NCI-H345 (cell line): ENCODE measurements around the gene THADA.
"Not testable (repeated sequence)": the region's sequence is repeated elsewhere in the genome, so short reads cannot be mapped to it uniquely, and the experiment has no call there.

Source experiments
- DNase-seq: peaks from one replicate; lab custom pipeline; 2025; lab: John Stamatoyannopoulos, UW

The THADA gene, protein sequence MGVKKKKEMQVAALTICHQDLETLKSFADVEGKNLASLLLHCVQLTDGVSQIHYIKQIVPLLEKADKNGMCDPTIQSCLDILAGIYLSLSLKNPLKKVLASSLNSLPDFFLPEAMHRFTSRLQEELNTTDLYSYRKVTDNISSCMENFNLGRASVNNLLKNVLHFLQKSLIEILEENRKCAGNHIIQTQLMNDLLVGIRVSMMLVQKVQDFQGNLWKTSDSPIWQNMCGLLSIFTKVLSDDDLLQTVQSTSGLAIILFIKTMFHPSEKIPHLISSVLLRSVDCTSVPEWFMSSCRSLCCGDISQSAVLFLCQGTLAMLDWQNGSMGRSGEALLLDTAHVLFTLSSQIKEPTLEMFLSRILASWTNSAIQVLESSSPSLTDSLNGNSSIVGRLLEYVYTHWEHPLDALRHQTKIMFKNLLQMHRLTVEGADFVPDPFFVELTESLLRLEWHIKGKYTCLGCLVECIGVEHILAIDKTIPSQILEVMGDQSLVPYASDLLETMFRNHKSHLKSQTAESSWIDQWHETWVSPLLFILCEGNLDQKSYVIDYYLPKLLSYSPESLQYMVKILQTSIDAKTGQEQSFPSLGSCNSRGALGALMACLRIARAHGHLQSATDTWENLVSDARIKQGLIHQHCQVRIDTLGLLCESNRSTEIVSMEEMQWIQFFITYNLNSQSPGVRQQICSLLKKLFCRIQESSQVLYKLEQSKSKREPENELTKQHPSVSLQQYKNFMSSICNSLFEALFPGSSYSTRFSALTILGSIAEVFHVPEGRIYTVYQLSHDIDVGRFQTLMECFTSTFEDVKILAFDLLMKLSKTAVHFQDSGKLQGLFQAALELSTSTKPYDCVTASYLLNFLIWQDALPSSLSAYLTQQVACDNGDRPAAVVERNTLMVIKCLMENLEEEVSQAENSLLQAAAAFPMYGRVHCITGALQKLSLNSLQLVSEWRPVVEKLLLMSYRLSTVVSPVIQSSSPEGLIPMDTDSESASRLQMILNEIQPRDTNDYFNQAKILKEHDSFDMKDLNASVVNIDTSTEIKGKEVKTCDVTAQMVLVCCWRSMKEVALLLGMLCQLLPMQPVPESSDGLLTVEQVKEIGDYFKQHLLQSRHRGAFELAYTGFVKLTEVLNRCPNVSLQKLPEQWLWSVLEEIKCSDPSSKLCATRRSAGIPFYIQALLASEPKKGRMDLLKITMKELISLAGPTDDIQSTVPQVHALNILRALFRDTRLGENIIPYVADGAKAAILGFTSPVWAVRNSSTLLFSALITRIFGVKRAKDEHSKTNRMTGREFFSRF (N-terminal part only)

DNA sequence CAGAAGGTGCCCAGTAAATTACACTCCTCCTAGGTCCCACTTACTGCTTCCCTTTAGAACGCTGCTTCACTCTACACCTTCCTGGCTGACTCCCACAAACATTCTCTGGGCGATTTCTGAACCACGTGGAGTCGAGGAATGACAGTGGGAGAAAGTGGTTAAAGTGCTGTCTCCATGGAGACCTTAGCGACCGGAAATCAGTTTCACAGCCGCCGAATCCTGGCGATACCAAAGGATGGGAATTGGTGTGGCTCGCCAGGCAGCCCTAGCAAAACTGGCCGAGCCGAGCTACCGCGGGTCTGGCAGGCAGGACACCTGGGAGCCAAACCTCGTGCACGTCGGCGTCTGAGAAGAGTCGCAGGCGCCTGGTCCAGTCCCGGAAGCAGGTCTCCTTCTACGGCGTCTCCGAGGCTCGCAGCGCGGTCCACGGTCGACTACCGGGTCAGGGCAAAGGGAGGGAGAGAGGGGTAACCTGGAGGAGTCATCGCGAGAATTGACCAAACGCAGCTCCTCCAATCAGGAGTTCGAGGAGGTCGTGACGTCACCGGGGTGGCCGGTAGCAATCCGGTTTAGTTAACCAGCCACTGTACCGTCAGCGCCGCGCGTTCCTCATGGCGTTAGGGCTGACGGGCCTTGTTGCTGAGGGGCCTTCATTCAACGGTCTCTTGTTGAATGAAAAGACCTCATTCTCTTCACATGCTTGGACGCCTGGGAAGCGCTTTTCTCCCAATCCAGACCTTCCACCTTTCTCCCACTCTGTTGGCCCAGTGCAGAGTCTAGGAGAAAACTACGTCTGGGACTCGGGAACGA is at the start of gene THADA:
TSS of gene THADA (minus strand) at position 436 of the 810 bp plus-strand sequence. CDS start 3,646 bp downstream, outside the sequence.
- peak; percentile 99 for DNase-seq

DNA sequence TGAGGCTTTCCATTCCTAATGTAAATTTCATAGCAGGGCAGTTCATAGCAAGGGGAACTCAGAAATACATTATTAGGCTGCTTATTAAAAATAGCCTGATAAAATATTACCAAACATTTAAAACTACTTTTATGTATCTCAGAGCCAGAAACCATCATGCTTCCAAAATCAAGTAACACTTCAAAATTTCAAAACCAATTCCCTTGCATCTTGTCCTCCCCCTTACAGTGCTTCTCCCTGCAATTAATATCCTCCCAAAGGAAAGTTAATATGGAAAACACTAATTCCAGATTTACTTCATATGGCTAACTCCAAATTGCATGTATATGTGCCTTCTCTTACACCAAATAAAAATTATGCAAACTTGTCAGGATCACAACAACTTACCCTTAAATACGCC is 47.8 kb upstream of the THADA start:
- no peak for DNase-seq

DNA sequence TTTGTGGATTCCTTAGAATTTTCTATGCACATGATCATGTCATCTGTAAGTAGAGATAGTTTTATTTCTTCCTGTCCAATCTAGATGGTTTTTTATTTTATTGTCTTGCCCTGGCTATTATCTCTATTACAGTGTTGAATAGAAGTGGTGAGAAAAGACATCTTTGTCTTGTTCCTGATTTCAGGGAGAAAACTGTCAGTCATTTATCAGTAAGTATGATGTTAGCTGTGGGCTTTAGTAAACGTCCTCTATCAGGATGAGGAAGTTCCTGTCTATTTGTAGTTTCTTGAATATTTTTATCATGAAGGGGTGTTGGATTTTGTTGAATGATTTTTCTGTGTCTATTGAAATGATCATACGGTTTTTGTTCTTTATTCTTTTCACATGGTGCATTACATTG is 46.5 kb upstream of the THADA start:
- DNase-seq = no peak

DNA sequence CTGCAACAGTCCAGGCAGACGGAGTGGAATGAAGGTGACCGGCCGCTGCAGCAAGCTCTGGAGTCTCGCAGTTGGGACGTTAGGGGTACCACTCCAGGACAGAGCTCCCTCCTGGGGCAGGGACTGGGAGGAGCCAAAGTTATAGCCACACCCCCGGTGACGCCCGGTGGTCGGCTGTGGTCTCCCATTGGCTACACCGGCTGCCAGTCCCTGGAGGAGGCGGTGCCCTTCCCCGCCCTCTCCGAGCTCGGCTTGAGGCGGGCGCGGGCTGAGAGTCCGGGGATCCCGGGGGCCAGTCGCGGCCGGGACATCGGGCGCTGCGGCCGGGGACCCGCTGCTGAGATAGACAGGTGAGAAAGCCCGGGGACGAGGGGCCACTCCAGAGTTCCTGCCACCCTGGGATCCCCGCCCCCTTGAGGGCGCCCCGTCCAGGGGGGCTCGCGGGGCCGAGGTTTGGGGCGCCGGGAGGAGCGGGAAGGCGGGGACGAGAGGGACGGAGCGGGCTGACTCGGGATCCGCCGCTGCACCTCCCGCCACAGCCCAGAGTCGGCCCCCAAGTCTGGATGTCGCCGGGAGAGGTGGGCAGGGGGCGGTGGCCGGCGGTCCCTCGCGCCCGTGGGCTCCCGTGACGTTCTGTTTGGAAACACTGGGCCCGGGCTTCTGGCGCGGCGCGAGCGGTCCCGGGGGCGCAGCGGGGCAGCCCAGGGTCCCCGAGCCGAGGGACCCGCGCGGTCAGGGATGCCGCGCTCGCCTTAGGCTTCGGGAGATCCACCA is 41.4 kb upstream of the THADA start, which contains the start of gene PLEKHH2:
TSS of gene PLEKHH2 (plus strand) at position 231 of the 774 bp plus-strand sequence. CDS start 7,414 bp downstream, outside the sequence.
- peak; percentile 94 for DNase-seq

DNA sequence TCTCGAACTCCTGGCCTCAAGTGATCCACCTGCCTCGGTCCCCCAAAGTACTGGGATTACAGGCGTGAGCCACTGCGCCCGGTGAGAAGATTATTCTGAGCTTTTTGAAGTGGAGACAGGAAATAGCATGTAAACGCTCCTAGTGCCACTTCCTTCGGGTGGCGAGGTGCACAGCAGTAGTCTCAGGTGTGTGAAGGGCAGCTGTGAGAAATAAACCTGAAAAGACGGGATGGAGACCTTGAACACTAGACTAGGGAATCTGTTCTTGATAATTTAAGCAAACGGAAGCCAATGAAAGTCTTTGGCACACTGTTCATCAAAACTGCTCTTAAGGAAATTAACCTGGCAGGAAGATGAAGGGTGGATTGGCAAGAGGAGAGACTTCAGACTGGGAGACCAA is 40.8 kb upstream of the THADA start:
- no peak for DNase-seq

DNA sequence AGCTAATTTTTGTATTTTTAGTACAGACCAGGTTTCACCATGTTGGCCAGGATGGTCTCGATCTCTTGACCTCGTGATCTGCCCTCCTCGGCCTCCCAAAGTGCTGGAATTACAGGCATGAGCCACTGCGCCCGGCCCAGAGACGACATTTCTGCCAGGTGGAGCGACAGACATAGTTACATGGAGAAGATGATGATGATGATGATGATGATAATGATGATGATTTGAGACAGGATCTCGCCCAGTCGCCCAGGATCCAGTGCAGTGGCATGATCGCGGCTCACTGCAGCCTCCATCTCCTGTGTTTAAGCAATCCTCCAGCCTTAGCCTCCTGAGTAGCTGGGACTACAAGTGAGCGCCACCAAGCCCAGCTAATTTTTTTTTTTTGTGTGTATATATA is 40.3 kb upstream of the THADA start:
- DNase-seq = not testable (repeated sequence)

DNA sequence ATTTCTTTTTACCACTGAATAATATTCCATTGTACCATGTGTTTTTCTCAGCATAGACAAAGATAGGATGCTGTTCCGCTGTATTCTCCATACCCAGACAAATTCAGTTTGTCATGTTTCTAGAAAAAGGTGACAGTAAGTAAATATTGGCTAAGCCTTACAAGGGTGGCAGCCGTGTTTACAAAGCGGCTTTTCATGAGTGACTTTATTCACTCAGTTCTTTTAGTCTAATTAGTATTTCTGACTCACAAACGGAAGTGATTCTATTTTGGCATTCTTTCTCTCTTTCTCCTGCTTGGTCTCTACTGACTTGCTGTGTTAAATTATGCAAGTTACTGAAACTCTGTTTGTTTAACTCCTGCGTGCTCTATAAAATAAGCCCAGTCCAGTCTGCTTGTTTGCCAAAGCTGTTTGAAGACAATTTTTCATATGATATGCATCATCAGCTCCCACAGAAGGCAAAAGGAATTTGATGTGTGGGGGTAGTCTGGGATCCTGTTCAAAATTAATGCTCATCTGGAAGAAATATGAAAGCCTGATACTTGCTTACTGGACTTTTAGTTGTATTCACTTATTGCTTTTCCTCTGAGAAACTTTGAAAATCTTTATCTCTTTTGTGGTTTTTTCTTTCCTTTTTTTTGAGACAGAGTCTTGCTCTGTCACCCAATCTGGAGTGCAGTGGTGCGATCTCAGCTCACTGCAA is 38.9 kb upstream of the THADA start:
- DNase-seq = peak; percentile 91

DNA sequence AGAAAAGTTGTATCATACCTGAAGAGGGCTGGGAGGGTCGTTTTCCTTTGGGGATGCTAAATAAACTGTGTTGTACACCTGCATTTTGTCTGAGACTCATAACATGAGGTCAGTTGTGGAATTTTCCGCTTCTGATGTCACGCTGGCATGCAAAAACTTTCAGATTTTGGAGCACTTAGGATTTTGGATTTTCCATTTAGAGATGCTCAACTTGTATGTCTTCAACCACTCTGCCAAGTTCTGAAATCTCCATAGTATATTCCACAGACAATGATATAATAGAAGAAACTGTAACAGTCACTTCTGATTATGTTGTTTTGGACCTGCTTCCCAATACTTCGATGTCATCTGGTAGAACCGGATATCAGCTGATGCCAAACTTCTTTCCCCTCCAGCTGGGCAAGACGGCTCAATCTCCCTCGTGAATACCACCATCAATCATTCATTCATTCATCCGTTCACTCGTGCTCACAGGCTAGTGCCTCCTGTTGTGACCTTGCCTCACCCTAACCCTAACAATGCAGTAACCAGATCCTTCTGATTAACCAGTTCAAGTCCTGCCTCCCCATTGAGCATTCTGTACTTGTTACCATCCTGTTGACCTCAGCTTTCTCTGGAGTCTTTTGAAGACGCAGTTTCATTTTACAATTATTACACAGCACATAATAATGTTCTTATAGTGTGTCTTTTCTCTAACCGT is 35.9 kb upstream of the THADA start:
- no peak for DNase-seq

DNA sequence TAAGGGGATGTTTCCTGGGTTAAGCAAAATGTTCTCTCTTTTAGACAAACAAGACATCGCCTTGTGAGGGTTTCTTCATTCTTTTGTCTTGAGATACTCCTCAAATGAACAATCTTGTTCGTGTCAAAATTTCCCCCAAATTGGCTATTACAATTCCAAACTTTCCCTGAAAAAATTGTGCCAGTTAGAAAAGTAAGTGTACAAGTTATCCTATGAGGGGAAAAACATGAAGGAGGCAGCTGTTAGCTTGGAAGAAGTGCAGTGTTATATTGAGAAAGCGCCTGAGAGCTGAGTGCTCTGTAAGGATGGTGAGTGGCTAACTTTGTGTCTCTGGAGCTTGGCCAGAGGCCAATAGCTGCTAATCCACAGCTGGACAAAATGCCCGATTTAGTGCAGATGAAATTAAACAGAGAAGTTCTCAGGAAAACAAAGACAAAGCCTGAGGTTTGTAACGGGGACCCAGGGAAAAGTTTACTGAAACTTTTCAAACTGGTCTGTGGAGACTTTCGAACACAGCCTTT is 27.2 kb upstream of the THADA start:
- DNase-seq = peak; percentile 8

DNA sequence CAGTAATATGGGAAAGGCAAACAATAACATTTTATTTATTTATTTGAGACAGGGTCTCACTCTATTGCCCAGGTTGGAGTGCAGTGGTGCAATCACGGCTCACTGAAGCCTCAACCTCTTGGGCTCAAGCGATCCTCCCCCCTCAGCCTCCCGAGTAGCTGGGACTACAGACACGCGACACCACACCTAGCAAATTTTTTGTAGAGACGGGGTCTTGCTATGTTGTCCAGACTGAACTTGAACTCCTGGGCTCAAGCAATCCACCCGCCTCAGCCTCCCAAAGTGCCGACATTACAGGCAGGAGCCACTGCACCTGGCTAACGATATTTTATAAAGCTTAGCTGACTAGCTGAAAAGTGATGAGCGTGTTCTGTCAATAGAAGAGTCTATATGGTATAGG is 23.7 kb upstream of the THADA start:
- no peak for DNase-seq

DNA sequence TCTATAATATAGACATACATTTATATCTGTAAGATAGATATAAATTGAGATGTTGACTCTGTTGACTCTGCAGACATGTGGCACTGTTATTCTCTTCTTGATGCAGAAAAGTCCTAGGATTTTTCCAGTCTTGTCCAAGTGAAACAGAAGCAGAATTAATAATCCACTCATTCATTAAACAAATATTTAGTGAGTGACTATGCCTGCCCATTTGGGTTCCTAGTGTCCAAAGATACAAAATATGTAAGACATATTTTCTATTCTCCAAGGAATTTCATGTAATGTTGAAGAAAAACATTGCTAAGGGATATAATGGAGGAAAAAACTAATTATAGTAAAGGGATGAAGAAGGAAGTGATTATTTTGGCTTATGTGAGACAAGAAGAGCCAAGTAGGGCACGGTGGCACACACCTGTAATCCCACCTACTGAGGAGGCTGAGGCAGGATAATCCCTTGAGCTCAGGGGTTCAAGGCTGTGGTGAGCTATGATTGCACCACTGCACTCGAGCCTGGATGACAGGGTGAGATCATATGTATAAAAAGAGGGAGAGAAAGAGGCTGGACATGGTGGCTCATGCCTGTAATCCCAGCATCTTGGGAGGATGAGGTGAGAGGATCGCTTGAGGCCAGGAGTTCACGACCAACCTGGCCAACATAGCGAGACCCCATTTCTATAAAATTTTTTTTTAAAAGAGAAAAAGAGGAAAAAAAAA is 21.3 kb upstream of the THADA start:
- DNase-seq = no peak

DNA sequence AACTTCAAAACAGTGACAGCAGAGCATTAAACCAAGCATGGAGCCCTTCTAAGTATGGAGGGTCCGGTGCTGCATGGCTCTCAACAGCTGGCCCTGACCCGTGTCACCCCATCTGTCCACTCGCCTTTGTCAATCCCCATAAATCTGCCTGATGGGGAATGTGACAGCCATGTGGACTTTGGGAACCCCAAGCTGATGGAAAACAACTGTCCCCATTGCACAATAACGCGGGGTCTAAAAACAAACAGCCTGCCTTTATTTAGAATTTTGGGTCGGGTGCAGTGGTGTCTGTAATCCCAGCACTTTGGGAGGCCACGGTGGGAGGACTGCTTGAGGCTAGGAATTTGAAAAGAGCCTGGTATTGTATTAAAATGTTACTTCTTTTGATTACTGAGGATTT is 17.1 kb upstream of the THADA start:
- no peak for DNase-seq

DNA sequence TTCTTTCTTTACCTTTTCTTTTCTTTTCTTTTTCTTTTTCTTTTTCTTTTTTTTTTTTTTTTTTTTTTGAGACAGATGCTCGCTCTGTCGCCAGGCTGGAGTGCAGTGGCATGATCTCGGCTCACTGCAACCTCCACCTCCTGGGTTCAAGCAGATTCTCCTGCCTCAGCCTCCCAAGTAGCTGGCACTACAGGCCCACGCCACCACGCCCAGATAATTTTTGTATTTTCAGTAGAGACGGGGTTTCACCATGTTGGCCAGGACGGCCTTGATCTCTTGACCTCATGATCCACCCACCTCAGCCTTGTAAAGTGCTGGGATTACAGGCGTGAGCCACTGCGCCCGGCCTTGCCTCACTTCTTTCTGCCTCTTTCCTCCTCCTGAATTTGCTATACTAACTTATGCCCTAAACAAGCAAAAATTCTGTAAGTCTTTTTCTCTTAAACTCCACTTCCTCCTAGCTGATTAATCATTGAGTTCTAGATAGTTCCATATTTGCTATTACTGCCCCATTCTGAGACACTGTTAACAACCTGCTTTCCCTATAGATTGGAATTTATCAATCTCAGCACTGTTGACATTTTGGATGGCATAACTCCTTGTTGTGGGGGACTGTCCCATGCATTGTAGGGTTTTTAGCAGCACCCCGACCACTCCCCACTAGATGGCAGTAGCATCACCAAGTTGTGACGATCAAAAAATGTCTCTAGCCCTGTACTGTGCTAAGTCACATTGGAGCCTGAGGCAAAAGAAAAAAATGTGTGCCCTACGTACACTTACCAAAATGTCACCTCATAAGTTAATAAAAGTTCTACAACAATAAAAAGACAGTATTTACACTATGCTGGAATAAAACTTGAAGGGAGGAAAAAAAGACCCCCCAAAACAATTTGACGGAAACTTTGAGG is 16.4 kb upstream of the THADA start:
- peak; percentile 76 for DNase-seq

DNA sequence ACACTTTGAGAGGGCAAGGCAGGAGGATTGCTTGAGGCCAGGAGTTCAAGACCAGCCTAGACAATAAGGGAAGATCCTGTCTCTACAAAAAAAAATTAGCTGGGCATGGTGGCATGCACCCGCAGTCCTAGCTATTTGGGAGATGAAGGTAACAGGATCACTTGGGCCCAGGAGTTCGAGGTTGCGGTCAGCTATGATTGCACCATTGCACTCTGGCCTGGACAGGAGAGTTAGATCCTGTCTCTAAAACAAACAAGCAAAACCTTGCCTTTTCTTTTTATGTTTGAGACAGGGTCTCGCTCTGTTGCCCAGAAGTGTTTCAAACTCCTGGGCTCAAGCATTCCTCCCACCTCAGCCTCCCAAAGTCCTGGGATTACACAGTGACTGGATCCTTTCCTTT is 14.5 kb upstream of the THADA start:
- no peak for DNase-seq

DNA sequence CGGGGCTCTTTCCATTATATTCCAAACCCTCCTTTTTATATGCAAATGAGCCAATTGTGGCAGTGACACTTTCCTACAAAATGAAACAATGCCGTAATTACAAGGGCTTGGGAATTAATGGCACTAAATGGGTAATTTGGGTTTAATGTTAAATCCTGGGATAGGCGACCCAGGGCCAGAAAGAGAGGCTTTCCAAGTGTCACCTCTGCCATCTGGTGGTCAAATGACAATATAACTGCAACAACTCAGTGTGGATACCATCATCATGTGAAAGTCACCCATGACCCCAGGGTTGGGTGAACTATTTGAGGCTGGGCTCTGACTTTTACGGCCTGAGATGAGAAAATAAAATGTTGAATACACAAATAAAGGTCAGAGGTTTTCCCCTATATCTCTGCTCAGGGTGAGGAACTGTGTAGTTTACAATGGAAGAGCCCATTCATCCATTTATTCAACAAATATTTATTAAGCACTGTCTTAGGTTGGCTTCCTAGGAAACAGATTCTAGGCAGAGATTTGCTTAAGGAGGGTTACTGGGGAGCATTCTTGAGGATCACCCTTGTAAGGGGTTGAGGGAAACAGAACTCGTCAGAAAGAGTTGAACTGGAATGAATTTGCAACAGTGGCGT is 13.6 kb upstream of the THADA start:
- peak; percentile 44 for DNase-seq

DNA sequence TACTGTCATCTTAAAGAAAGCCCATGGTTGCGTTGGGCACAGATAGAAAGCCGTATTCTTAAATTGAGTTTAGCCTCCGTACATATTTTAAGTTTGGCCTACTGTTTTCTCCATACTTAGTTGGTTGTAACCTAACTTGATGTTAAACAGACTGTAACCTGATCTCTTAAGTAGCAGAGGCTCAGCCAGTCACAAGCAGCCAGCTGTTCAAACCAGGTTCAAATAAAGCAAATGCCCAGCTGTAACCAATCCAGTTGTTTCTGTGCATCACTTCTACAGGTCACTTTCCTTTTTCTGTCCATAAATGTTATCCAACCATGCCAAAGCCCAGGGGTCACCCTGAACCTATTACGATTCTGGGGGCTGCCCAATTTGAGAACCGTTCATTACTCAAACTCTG is 10.0 kb upstream of the THADA start:
- DNase-seq = peak; percentile 14
